Muscle layer of duodenum (tissue), 2 donors: ENCODE measurements around the gene NEUROG1.
"Not testable (repeated sequence)": the region's sequence is repeated elsewhere in the genome, so short reads cannot be mapped to it uniquely, and the experiment has no call there.

Source experiments
- H3K27ac ChIP-seq: one replicate; pipeline ENCODE4 v1.7.0; 2013; ENCODE audit warnings: mild to moderate bottlenecking, low read length
- H3K27me3 ChIP-seq: one replicate; pipeline ENCODE4 v1.7.0; 2013; ENCODE audit warnings: low read depth, mild to moderate bottlenecking, control low read depth, low read length
- H3K36me3 ChIP-seq, 2 donors: one replicate each; pipeline ENCODE4 v1.7.0; 2013; ENCODE audit warnings: low read length in 2 of 2, control low read depth in 1 of 2, mild to moderate bottlenecking in 1 of 2; ENCODE audit not compliant: insufficient read depth in 2 of 2, control insufficient read depth in 1 of 2
- H3K4me1 ChIP-seq, 2 donors: one replicate each; pipeline ENCODE4 v1.7.0; 2013; ENCODE audit warnings: low read length in 2 of 2, mild to moderate bottlenecking in 2 of 2, control low read depth in 1 of 2, moderate library complexity in 1 of 2; ENCODE audit not compliant: insufficient read depth in 2 of 2, control insufficient read depth in 1 of 2
- H3K4me3 ChIP-seq, 2 donors: one replicate each; pipeline ENCODE4 v1.7.0; 2013; ENCODE audit warnings: low read length in 2 of 2, low read depth in 1 of 2, mild to moderate bottlenecking in 1 of 2
- H3K9me3 ChIP-seq, 2 donors: one replicate each; pipeline ENCODE4 v1.7.0; 2013; ENCODE audit warnings: low read length in 2 of 2, control low read depth in 1 of 2, mild to moderate bottlenecking in 1 of 2; ENCODE audit not compliant: control insufficient read depth in 1 of 2
- donor health status: healthy.

The NEUROG1 gene

DNA sequence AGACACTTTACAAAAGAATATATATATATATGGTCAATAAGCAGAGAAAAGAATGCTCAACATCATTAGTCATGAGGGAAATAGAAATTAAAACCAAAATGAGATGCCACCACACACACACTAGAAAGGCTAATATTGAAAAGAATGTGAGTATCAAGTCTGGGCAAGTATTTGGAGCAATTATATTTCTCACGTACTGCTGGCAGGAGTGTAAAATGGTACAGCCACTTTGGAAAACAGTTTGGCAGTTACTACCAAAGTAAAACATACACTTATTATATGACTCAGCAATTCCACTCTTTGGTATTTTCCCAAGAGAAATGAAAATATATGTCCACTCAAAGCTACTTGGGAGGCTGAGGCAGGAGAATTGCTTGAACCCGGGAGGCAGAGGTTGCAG lies 29.8 kb downstream of the NEUROG1 start:
- no peaks in the 10 kb centered on the region for H3K36me3 ChIP-seq
- no peaks in the 10 kb centered on the region for H3K9me3 ChIP-seq
- H3K27ac ChIP-seq = no peak overlapping the region
- H3K4me3 ChIP-seq = no peak overlapping the region
- H3K4me1 ChIP-seq = no peaks in the 10 kb centered on the region
- peaks cover 17% of the 10 kb centered on the region for H3K27me3 ChIP-seq

GRCh38 chr5:135504376-135504775 lies 31.4 kb downstream of the NEUROG1 start:
- no peak overlapping the region for H3K4me3 ChIP-seq
- H3K27me3 ChIP-seq = peaks cover 3% of the 10 kb centered on the region
- no peak overlapping the region for H3K27ac ChIP-seq
- H3K9me3 ChIP-seq = no peaks in the 10 kb centered on the region
- no peaks in the 10 kb centered on the region for H3K36me3 ChIP-seq
- no peaks in the 10 kb centered on the region for H3K4me1 ChIP-seq

DNA sequence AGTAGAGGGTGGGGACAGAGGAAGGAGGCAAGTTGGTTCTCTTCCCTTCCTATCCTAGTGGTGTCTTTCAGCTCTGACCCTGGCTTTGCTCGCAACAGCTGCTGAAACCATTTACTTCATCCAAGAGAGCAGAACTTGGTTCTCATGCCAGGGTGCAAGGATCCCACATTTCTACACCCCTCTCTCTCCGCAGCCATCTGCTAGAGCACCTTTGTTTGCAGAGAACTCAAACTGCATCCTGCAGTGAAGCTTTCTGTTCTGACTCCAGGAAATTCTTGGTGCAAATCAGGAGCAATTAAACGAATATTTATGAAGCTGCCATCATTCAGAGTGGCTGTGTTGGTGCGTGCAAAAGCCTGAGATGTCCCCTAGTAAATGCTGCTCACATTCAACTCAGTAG lies 31.9 kb downstream of the NEUROG1 start:
- Histone ChIP-seq H3K27ac (no peak overlapping the region), H3K27me3 (peaks cover 3% of the 10 kb centered on the region), H3K4me1 (no peaks in the 10 kb centered on the region), H3K4me3 (no peak overlapping the region), H3K36me3 (no peaks in the 10 kb centered on the region), H3K9me3 (no peaks in the 10 kb centered on the region)

DNA sequence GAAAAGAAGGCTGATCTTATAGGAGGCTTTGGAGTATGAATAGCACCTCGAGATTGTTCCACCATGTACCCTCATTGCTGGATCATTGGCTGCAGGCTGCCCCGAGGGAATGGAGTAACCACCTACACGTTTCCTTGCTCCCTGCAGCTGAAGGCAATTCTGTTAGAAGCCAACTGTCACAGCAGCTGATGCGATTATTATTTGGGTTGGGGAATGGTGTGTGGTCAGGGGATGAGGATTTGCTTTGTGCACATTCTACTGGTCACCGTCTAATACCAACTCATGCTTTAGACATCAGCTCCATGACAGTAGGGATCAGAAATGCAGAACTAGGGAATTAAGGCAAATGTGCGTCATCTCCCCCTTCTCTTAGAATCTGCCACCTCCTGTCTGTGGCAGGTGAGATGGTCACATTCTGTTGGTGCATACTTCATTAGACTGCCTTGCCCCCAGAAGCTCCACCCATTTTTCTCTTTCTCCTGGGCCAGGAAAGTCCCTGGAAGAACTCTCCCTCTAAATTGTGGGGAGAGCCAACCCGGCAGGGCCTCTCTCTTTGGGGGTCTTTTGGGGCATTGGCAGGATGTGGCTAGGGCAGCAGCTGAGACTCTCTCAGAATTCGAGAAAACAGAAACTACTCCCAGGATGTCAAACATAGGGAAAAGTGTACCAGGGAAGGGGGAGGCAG lies 32.8 kb downstream of the NEUROG1 start:
- no peaks in the 10 kb centered on the region for H3K36me3 ChIP-seq
- H3K27ac ChIP-seq = no peak overlapping the region
- H3K4me3 ChIP-seq = no peak overlapping the region
- no peaks in the 10 kb centered on the region for H3K9me3 ChIP-seq
- peaks cover 3% of the 10 kb centered on the region for H3K27me3 ChIP-seq
- no peaks in the 10 kb centered on the region for H3K4me1 ChIP-seq

DNA sequence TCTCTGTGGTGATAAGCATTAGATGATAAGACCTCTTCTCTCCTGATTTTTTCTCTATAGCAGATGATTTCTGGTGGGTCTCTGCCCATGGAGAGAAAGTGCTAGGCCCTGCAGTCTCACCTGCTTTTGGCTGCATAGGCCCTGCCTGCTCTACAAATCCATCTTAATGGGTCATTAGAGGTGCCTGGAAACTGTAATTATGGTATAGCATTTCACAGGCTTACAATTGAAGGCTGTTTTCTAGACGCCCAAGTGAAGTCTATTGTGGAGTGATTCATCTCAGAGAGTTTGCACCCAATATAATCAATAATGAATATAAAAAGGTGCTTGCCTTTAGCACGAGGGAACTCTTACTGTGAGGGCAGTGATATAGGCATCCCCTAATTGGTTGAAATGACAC lies 33.8 kb downstream of the NEUROG1 start:
- H3K36me3 ChIP-seq = no peaks in the 10 kb centered on the region
- H3K4me3 ChIP-seq = no peak overlapping the region
- no peaks in the 10 kb centered on the region for H3K9me3 ChIP-seq
- no peak overlapping the region for H3K27ac ChIP-seq
- peaks cover 3% of the 10 kb centered on the region for H3K27me3 ChIP-seq
- no peaks in the 10 kb centered on the region for H3K4me1 ChIP-seq

DNA sequence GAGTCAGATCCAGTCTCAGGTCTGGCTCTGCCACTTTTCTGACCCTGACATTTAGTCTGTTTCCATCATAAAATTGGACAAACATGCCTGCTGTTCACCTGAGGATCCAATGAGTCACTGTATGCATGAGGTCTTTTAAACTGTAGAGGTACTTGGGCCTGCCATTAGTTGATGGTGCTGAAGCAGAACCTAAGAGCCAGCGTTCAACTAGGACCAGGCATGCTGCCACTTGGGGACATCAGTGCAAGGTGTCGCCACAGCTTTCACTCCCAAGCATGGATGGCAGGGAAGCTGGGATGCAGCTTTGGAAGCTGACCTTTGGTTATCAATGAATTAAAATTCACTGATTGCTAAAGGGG lies 37.1 kb downstream of the NEUROG1 start:
- no peak overlapping the region for H3K4me3 ChIP-seq
- H3K27ac ChIP-seq = no peak overlapping the region
- no peaks in the 10 kb centered on the region for H3K4me1 ChIP-seq
- H3K27me3 ChIP-seq = no peaks in the 10 kb centered on the region
- no peaks in the 10 kb centered on the region for H3K36me3 ChIP-seq
- no peaks in the 10 kb centered on the region for H3K9me3 ChIP-seq

DNA sequence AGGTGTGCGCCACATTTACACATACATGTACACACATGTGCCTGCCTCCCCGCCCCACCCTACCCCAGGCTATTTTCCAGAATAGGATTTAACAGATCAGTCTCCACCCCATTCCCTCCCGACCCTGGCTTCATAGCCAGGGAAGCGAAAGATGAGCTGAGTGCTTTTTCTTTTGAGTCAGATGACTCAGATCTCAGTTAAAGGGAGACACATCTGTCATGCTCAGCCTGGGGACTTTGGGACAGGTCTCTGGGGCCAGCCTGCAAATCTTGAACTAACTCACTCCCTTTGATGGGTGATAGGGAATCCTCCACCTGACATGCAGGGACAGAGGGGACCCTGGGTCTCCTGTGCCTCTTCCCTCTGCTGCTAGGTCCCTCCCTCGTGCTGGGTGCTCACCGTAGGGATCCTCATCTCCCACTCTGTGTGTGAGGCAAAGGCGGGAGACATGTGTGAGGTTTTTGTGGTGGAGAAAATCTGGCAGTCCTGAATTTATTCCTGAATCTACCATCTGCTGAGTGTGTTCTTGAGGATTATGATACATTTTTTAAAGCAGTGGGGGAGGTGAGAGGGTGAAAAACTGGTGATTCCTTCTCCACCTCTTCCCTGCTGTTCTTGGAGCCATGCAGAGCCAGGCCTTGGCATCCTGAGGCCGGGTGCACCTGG lies 37.7 kb downstream of the NEUROG1 start:
- H3K9me3 ChIP-seq = no peaks in the 10 kb centered on the region
- H3K4me1 ChIP-seq = no peaks in the 10 kb centered on the region
- no peak overlapping the region for H3K4me3 ChIP-seq
- no peak overlapping the region for H3K27ac ChIP-seq
- H3K27me3 ChIP-seq = no peaks in the 10 kb centered on the region
- H3K36me3 ChIP-seq = no peaks in the 10 kb centered on the region

GRCh38 chr5:135495531-135495930 lies 40.2 kb downstream of the NEUROG1 start:
- H3K27ac ChIP-seq, H3K4me3 ChIP-seq: not testable (repeated sequence)
- peaks cover 11% of the 10 kb centered on the region for H3K27me3 ChIP-seq

GRCh38 chr5:135494196-135494595 lies 41.6 kb downstream of the NEUROG1 start:
- Histone ChIP-seq H3K27ac (peak overlapping the region; percentile 14), H3K4me1 (peaks cover 0 to 16% of the 10 kb centered on the region in 2 donors), H3K9me3 (no peaks in the 10 kb centered on the region), H3K27me3 (peaks cover 24% of the 10 kb centered on the region), H3K4me3 (no peak overlapping the region), H3K36me3 (no peaks in the 10 kb centered on the region)

More at GRCh38 chr5:135495531-135495930, 40.2 kb downstream of the NEUROG1 start:
- not testable (repeated sequence) for H3K4me1 ChIP-seq, H3K9me3 ChIP-seq, H3K36me3 ChIP-seq

GRCh38 chr5:135493406-135494180 lies 42.2 kb downstream of the NEUROG1 start:
- Histone ChIP-seq H3K9me3 (no peaks in the 10 kb centered on the region), H3K27ac (peak overlapping the region; percentile 14), H3K4me1 (peaks cover 0 to 22% of the 10 kb centered on the region in 2 donors), H3K27me3 (peaks cover 29% of the 10 kb centered on the region), H3K36me3 (no peaks in the 10 kb centered on the region), H3K4me3 (no peak overlapping the region)

- peaks cover 0 to 24% of the 10 kb centered on the region in 2 donors for H3K4me1 ChIP-seq
- H3K36me3 ChIP-seq = no peaks in the 10 kb centered on the region
- H3K27ac ChIP-seq = no peak overlapping the region
- H3K4me3 ChIP-seq = no peak overlapping the region
- H3K27me3 ChIP-seq = peaks cover 42% of the 10 kb centered on the region
- no peaks in the 10 kb centered on the region for H3K9me3 ChIP-seq
Observed at GRCh38 chr5:135492319-135492626, 43.5 kb downstream of the NEUROG1 start.
